Measurements from ENCODE around the gene PTBP2.

- no peak for TF ChIP-seq EZH2 (IDR thresholded peaks at IDR 0.05; ENCODE audit: insufficient read depth, poor library complexity, severe bottlenecking)
- no peak for TF ChIP-seq EZH2phosphoT487 (IDR thresholded peaks at IDR 0.05; ENCODE audit: insufficient read depth, low read depth)
Observed at GRCh38 chr1:96772972-96773371, 51.4 kb downstream of the PTBP2 start.

All from GM23248 (cell line).